ENCODE results near the gene ANKRD39. TPM values are rescaled to one million over a fixed set of nuclear protein-coding genes. Genes with fewer than 3 reads are reported as not detected.

Gene ANKRD39
- total RNA-seq, 1 experiment from 2014 or later = 29.4 TPM

DNA sequence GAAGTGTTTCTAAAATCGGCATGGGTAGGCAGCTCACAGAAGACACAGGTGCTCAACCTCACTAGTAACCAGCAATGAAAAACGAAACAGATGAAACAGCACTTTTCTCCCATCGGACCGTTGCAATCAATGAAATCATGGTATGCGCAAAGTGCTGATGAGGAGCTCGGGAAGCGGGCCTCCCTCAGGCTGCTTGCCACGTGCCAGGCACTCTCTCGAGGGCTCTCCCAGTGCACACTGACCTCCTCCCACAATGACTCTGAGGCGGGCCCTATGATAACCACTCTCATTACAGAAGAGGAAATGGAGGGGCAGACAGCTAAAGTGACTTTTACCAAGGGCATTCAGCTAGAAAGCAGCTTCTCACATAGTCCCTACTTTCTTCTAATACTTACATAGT lies 10.2 kb downstream of the ANKRD39 start:
- Histone ChIP-seq H3K4me2 (ENCODE audit: low read length) (no peak overlapping the region), H3K27ac (ENCODE audit: low read length) (no peak overlapping the region), H3K9ac (ENCODE audit: low read length) (no peak overlapping the region), H3K9me2 (replicated peaks; ENCODE audit: low read length) (no peaks in the 10 kb centered on the region), H3K27me3 (ENCODE audit: low read length) (no peaks in the 10 kb centered on the region), H3K9me3 (ENCODE audit: low read length) (no peaks in the 10 kb centered on the region), H3K36me3 (ENCODE audit: low read depth, low read length) (peaks cover 11% of the 10 kb centered on the region), H3F3A (ENCODE audit: low read length, unreplicated experiment) (no peaks in the 10 kb centered on the region), H3K4me3 (ENCODE audit: low read length) (no peak overlapping the region), H3K4me1 (ENCODE audit: insufficient read depth, low read length) (no peaks in the 10 kb centered on the region), H2AFZ (ENCODE audit: low read length) (no peak overlapping the region), H3K79me2 (ENCODE audit: low read length) (no peaks in the 10 kb centered on the region), H4K20me1 (ENCODE audit: low read length) (no peaks in the 10 kb centered on the region)
- no TSS peak for BruUV-seq (replicated peaks)
- DNase-seq (no peak), ATAC-seq (no peak)
- ChIA-PET POLR2A (ENCODE audit: unreplicated experiment) (interaction anchor here (1.0 kb wide), 1 partner anchor 35 kb away, joined by 4 read pairs; no protein-coding TSS in a partner anchor), CTCF (no interaction called here)
- TF ChIP-seq, protein P1, sequence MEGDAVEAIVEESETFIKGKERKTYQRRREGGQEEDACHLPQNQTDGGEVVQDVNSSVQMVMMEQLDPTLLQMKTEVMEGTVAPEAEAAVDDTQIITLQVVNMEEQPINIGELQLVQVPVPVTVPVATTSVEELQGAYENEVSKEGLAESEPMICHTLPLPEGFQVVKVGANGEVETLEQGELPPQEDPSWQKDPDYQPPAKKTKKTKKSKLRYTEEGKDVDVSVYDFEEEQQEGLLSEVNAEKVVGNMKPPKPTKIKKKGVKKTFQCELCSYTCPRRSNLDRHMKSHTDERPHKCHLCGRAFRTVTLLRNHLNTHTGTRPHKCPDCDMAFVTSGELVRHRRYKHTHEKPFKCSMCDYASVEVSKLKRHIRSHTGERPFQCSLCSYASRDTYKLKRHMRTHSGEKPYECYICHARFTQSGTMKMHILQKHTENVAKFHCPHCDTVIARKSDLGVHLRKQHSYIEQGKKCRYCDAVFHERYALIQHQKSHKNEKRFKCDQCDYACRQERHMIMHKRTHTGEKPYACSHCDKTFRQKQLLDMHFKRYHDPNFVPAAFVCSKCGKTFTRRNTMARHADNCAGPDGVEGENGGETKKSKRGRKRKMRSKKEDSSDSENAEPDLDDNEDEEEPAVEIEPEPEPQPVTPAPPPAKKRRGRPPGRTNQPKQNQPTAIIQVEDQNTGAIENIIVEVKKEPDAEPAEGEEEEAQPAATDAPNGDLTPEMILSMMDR (conservative IDR thresholded peaks at IDR 0.05; ENCODE audit: low read depth, low read length) = no peak
- no peak for TF ChIP-seq EZH2 (IDR thresholded peaks at IDR 0.05; ENCODE audit: low read length, unreplicated experiment)
- no peak for TF ChIP-seq EZH2phosphoT487 (IDR thresholded peaks at IDR 0.05; ENCODE audit: borderline replicate concordance, low read length)
- intact Hi-C loops (cut with micrococcal nuclease) = no loop called here

- TF ChIP-seq, protein P1 (conservative IDR thresholded peaks at IDR 0.05; ENCODE audit: low read depth, low read length) = no peak
- TF ChIP-seq EZH2phosphoT487 (IDR thresholded peaks at IDR 0.05; ENCODE audit: borderline replicate concordance, low read length) (no peak), EZH2 (IDR thresholded peaks at IDR 0.05; ENCODE audit: low read length, unreplicated experiment) (no peak)
- no peaks in the 10 kb centered on the region for H3K9me2 ChIP-seq (replicated peaks; ENCODE audit: low read length)
- no peaks in the 10 kb centered on the region for H3K27me3 ChIP-seq (ENCODE audit: low read length)
- H3K4me2 ChIP-seq (ENCODE audit: low read length) = no peak overlapping the region
- peaks cover 11% of the 10 kb centered on the region for H3K36me3 ChIP-seq (ENCODE audit: low read depth, low read length)
- no peaks in the 10 kb centered on the region for H3F3A ChIP-seq (ENCODE audit: low read length, unreplicated experiment)
- H3K9ac ChIP-seq (ENCODE audit: low read length) = no peak overlapping the region
- ATAC-seq (no peak), DNase-seq (no peak)
- ChIA-PET CTCF (no interaction called here), POLR2A (ENCODE audit: unreplicated experiment) (interaction anchor here (1.0 kb wide), 1 partner anchor 36 kb away, joined by 4 read pairs; no protein-coding TSS in a partner anchor)
- no peak overlapping the region for H3K4me3 ChIP-seq (ENCODE audit: low read length)
- no peaks in the 10 kb centered on the region for H3K4me1 ChIP-seq (ENCODE audit: insufficient read depth, low read length)
- H4K20me1 ChIP-seq (ENCODE audit: low read length) = no peaks in the 10 kb centered on the region
- no TSS peak for BruUV-seq (replicated peaks)
- no peaks in the 10 kb centered on the region for H3K79me2 ChIP-seq (ENCODE audit: low read length)
- intact Hi-C loops (cut with micrococcal nuclease) = no loop called here
- no peak overlapping the region for H3K27ac ChIP-seq (ENCODE audit: low read length)
- no peaks in the 10 kb centered on the region for H3K9me3 ChIP-seq (ENCODE audit: low read length)
- no peak overlapping the region for H2AFZ ChIP-seq (ENCODE audit: low read length)
Observed at GRCh38 chr2:96846825-96847224, 11.0 kb downstream of the ANKRD39 start.

- POLR2A ChIA-PET (ENCODE audit: unreplicated experiment) = no interaction called here
- Histone ChIP-seq H3K4me1 (ENCODE audit: insufficient read depth, low read length) (no peaks in the 10 kb centered on the region), H3F3A (ENCODE audit: low read length, unreplicated experiment) (no peaks in the 10 kb centered on the region), H3K79me2 (ENCODE audit: low read length) (no peaks in the 10 kb centered on the region), H3K36me3 (ENCODE audit: low read depth, low read length) (peaks cover 3% of the 10 kb centered on the region; the same call in 1 of the 2 replicates), H3K9me3 (ENCODE audit: low read length) (no peaks in the 10 kb centered on the region), H3K4me2 (ENCODE audit: low read length) (no peak overlapping the region), H4K20me1 (ENCODE audit: low read length) (no peaks in the 10 kb centered on the region), H2AFZ (ENCODE audit: low read length) (no peak overlapping the region), H3K27ac (ENCODE audit: low read length) (no peak overlapping the region), H3K4me3 (ENCODE audit: low read length) (no peak overlapping the region), H3K9me2 (replicated peaks; ENCODE audit: low read length) (no peaks in the 10 kb centered on the region), H3K9ac (ENCODE audit: low read length) (no peak overlapping the region), H3K27me3 (ENCODE audit: low read length) (no peaks in the 10 kb centered on the region)
- no TSS peak for BruUV-seq (replicated peaks)
- CTCF ChIA-PET = no interaction called here
- ATAC-seq (no peak), DNase-seq (no peak)
- no peak for TF ChIP-seq EZH2 (IDR thresholded peaks at IDR 0.05; ENCODE audit: low read length, unreplicated experiment)
- TF ChIP-seq, protein P1 (conservative IDR thresholded peaks at IDR 0.05; ENCODE audit: low read depth, low read length) = no peak
- TF ChIP-seq EZH2phosphoT487 (IDR thresholded peaks at IDR 0.05; ENCODE audit: borderline replicate concordance, low read length) = no peak
- intact Hi-C loops (cut with micrococcal nuclease) = no loop called here
Observed at GRCh38 chr2:96844405-96844808, 13.4 kb downstream of the ANKRD39 start.

All from PC-3 (cell line).